Hepatocyte (in vitro differentiated cells): ENCODE results near the gene LRP1B. TPM values are rescaled to one million over a fixed set of nuclear protein-coding genes. Genes with fewer than 3 reads are reported as not detected.

Experiments
- DNase-seq: peaks from one replicate; pipeline ENCODE4 v3.0.0-alpha.2; 2016; ENCODE audit warnings: low spot score
- H2AFZ ChIP-seq: fragments of 200-600 bp; sonication (generic); 2 replicates; pipeline ENCODE4 v1.6.0; 2016; ENCODE audit warnings: antibody characterized with exemption, mild to moderate bottlenecking
- H3K27ac ChIP-seq: fragments of 200-600 bp; sonication (generic); 2 replicates; pipeline ENCODE4 v1.5.1; 2016; ENCODE audit warnings: mild to moderate bottlenecking
- H3K27me3 ChIP-seq: fragments of 200-600 bp; sonication (generic); 2 replicates; pipeline ENCODE4 v1.6.1; 2016
- H3K36me3 ChIP-seq: fragments of 200-600 bp; sonication (generic); replicated peaks from 2 replicates; pipeline ENCODE4 v1.5.1; 2016; ENCODE audit warnings: low read depth; ENCODE audit not compliant: insufficient read depth
- H3K4me1 ChIP-seq: fragments of 200-600 bp; sonication (generic); 2 replicates; pipeline ENCODE4 v1.5.1; 2016; ENCODE audit warnings: mild to moderate bottlenecking, moderate library complexity; ENCODE audit not compliant: insufficient read depth
- H3K4me2 ChIP-seq: fragments of 200-600 bp; sonication (generic); 2 replicates; pipeline ENCODE4 v1.6.0; 2016
- H3K4me3 ChIP-seq: fragments of 200-600 bp; sonication (generic); 2 replicates; pipeline ENCODE4 v1.5.1; 2016; ENCODE audit warnings: mild to moderate bottlenecking
- H3K79me2 ChIP-seq: fragments of 200-600 bp; sonication (generic); 2 replicates; pipeline ENCODE4 v1.6.0; 2017; ENCODE audit warnings: mild to moderate bottlenecking
- H3K9me2 ChIP-seq: fragments of 200-600 bp; sonication (generic); replicated peaks from 2 replicates; pipeline ENCODE4 v1.6.0; 2017; ENCODE audit warnings: mild to moderate bottlenecking; ENCODE audit not compliant: insufficient read depth
- H3K9me3 ChIP-seq: fragments of 200-600 bp; sonication (generic); 2 replicates; pipeline ENCODE4 v1.5.1; 2016; ENCODE audit warnings: low read depth, mild to moderate bottlenecking
- H4K20me1 ChIP-seq: fragments of 200-600 bp; sonication (generic); 2 replicates; pipeline ENCODE4 v1.6.0; 2016; ENCODE audit warnings: mild to moderate bottlenecking; ENCODE audit not compliant: insufficient read depth, poor library complexity, severe bottlenecking
- CTCF ChIP-seq: fragments of 200-600 bp; sonication (generic); IDR thresholded peaks from 2 replicates; pipeline ENCODE4 v1.5.1; 2016; ENCODE audit warnings: antibody characterized with exemption, mild to moderate bottlenecking; ENCODE audit not compliant: poor library complexity
- EZH2 ChIP-seq: fragments of 200-600 bp; sonication (generic); IDR thresholded peaks from 2 replicates; pipeline ENCODE4 v1.6.1; 2016; ENCODE audit warnings: antibody characterized with exemption, mild to moderate bottlenecking, borderline replicate concordance
- EZH2phosphoT487 ChIP-seq: fragments of 200-600 bp; sonication (generic); IDR thresholded peaks from one replicate; pipeline ENCODE4 v1.6.1; 2018; ENCODE audit warnings: antibody characterized with exemption, mild to moderate bottlenecking, low read depth, moderate library complexity; ENCODE audit not compliant: unreplicated experiment, severe bottlenecking
- WGBS: methylation state at CpG from one replicate; pipeline ENCODE4 v1.1.6; 2016; ENCODE audit warnings: low lambda C conversion rate; ENCODE audit errors: missing lambda C conversion rate; 5-methylcytosine and 5-hydroxymethylcytosine counted together
- polyA plus RNA-seq: library from polyadenylated mRNA; unstranded; fragments of >200 nt; fragmentation: Nextera tagmentation; extraction: Ambion mirVana; gene quantifications from 2 replicates; pipeline ENCODE4 v1.2.1, GENCODE V29; 2016
- total RNA-seq: library from RNA; depleted of rRNA; stranded (reverse); fragments of >200 nt; gene quantifications from 2 replicates; pipeline ENCODE4 v1.2.3, GENCODE V29; 2014

LRP1B gene
- total and polyA plus RNA-seq, 2 experiments from 2014 or later: 0.65 to 2.0 TPM

DNA sequence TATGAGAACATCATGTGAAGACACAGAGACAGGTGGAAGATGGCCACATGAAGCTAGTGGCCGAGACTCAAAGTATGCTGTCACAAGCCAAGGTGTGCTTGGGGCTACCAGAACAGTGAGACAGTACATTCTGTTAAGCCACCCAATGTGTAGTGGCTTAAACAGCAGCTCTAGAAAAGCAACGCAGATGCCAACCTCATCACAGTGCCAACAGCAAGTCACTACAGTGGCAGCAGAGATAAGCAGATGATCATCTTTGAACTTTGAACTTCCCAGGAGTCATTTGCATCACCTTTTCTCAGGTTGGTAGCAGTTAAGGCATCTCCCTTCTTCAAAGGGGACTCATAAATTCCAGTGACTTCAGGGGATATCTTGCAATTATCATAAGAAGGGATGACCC lies 394.4 kb downstream of the LRP1B start:
- H2AFZ ChIP-seq: no peak overlapping the region
- H3K36me3 ChIP-seq: no peaks in the 10 kb centered on the region
- no peaks in the 10 kb centered on the region for H3K27me3 ChIP-seq
- H3K4me3 ChIP-seq: no peak overlapping the region
- no peak overlapping the region for H3K27ac ChIP-seq
- H3K79me2 ChIP-seq: no peaks in the 10 kb centered on the region
- TF ChIP-seq EZH2: no peak
- no peak for TF ChIP-seq EZH2phosphoT487
- TF ChIP-seq CTCF: no peak
- no peaks in the 10 kb centered on the region for H3K9me2 ChIP-seq
- H3K4me2 ChIP-seq: no peak overlapping the region
- H3K9me3 ChIP-seq: no peaks in the 10 kb centered on the region
- 89% methylated on average over 2 of the region's 2 CpGs for WGBS
- no peaks in the 10 kb centered on the region for H4K20me1 ChIP-seq
- H3K4me1 ChIP-seq: no peaks in the 10 kb centered on the region
- DNase-seq: no peak

DNA sequence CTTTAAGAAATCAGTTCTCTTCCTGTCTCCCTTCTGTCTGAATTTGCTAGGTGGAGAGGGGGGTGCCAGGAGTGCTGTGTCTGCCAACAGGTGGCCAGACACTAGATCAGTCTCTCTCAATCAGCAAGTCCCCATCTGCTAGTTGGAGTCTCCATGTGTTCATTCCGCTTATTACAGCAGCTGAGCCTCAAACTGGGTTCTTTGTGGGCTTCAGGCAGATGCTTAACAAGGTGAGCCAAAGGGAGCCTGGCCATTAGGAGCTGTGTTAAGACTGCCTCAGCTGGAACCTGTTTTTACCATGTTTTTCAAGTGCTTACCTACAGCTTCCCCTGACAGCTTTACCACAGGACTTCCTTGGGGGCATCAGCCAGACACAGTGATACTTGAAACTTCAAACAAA lies 401.9 kb downstream of the LRP1B start:
- Histone ChIP-seq H4K20me1 (no peaks in the 10 kb centered on the region), H3K27ac (no peak overlapping the region), H3K4me2 (no peak overlapping the region), H3K4me1 (no peaks in the 10 kb centered on the region), H3K4me3 (no peak overlapping the region), H3K36me3 (no peaks in the 10 kb centered on the region), H3K27me3 (no peaks in the 10 kb centered on the region), H2AFZ (no peak overlapping the region), H3K9me3 (no peaks in the 10 kb centered on the region), H3K79me2 (no peaks in the 10 kb centered on the region), H3K9me2 (no peaks in the 10 kb centered on the region)
- WGBS: 95% methylated on average over 1 of the region's 1 CpG
- no peak for DNase-seq
- TF ChIP-seq EZH2: no peak
- TF ChIP-seq EZH2phosphoT487: no peak
- TF ChIP-seq CTCF: no peak

DNA sequence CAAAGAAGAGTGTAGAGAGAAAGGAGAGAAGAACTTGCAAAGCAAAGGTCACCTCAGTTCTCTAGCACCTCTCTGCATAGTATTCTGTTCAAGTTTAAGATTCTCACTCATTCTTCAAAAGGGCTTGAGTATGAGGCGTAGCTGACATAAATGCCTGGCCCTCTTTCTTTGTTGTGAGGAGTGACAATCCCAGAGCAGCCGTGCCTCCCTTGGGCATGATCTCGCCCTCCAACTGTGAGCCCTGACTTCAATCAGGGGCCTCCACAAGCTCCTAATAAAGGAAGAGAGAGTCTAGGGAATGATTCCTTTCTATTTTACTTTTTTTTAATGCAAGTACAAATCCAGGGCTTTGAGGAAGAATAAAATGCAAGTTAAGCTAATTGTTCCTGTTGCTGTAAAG lies 402.7 kb downstream of the LRP1B start:
- H3K27ac ChIP-seq: no peak overlapping the region
- no peaks in the 10 kb centered on the region for H3K79me2 ChIP-seq
- no peaks in the 10 kb centered on the region for H4K20me1 ChIP-seq
- no peaks in the 10 kb centered on the region for H3K9me3 ChIP-seq
- H3K4me1 ChIP-seq: no peaks in the 10 kb centered on the region
- H3K4me3 ChIP-seq: no peak overlapping the region
- whole genome bisulfite sequencing: 73% methylated on average over 3 of the region's 3 CpGs
- no peaks in the 10 kb centered on the region for H3K9me2 ChIP-seq
- no peak overlapping the region for H2AFZ ChIP-seq
- H3K4me2 ChIP-seq: no peak overlapping the region
- DNase-seq: no peak
- H3K36me3 ChIP-seq: no peaks in the 10 kb centered on the region
- TF ChIP-seq EZH2phosphoT487: no peak
- TF ChIP-seq CTCF: no peak
- no peak for TF ChIP-seq EZH2
- no peaks in the 10 kb centered on the region for H3K27me3 ChIP-seq

DNA sequence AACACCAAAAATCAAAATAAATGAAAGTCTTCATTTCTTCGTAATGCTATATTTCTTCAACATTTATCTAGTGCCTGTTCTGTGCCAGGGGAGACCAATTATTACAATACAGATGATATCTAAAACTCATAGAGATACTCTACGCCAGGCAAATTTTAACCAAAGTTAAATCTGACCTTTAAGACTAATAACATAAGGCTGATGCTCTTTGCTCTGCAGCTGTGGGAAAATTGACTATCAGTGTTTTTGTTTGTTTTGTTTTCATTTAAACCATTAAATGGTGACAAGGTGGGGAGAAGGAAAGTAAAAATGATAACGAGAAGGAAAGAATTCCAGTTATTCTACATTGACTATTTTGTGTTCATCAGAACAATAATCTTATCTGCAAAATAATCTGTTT lies 406.4 kb downstream of the LRP1B start:
- Histone ChIP-seq H3K27me3 (no peaks in the 10 kb centered on the region), H3K79me2 (no peaks in the 10 kb centered on the region), H3K36me3 (no peaks in the 10 kb centered on the region), H4K20me1 (no peaks in the 10 kb centered on the region), H3K9me3 (no peaks in the 10 kb centered on the region), H2AFZ (no peak overlapping the region), H3K27ac (no peak overlapping the region), H3K4me2 (no peak overlapping the region), H3K4me1 (no peaks in the 10 kb centered on the region), H3K9me2 (no peaks in the 10 kb centered on the region), H3K4me3 (no peak overlapping the region)
- TF ChIP-seq EZH2 (no peak), EZH2phosphoT487 (no peak), CTCF (no peak)
- DNase-seq: no peak
- WGBS: 88% methylated on average over 3 of the region's 3 CpGs
